HEK293 (cell line): Measurements from ENCODE around the gene CECR2.

Experiments used
- CTCF ChIA-PET: fragments of 350-600 bp; formaldehyde crosslinking; extraction: SDS; loops from one replicate; lab custom pipeline; 2021; ENCODE audit warnings: antibody characterized with exemption; lab: Yijun Ruan, JAX
- POLR2A ChIA-PET: fragments of 300-600 bp; formaldehyde crosslinking; extraction: SDS; loops from one replicate; lab custom pipeline; 2020; ENCODE audit warnings: antibody characterized with exemption, inconsistent platforms; lab: Yijun Ruan, JAX
- H3K27ac ChIP-seq: fragments of 200-500 bp; sonication (Bioruptor generic); 2 replicates; pipeline ENCODE4 v1.5.1; 2014; ENCODE audit warnings: low read depth, low read length, control low read depth, inconsistent platforms; ENCODE audit errors: extremely low read depth
- H3K36me3 ChIP-seq, 2 experiments: fragments of 200-500 bp in 1 of 2; sonication (Bioruptor generic) in 1 of 2; 1 replicate in 1 of 2; 2 replicates in 1 of 2; pipeline ENCODE4 v1.5.1; 2014 to 2017; ENCODE audit warnings: inconsistent platforms in 2 of 2, low read length in 2 of 2; ENCODE audit not compliant: control insufficient read depth in 2 of 2, insufficient read depth in 1 of 2
- H3K4me1 ChIP-seq: fragments of 200-500 bp; sonication (Bioruptor generic); 2 replicates; pipeline ENCODE4 v1.5.1; 2014; ENCODE audit warnings: mild to moderate bottlenecking, low read length, inconsistent platforms; ENCODE audit not compliant: control insufficient read depth, insufficient read depth
- H3K4me3 ChIP-seq: 2 replicates; pipeline ENCODE4 v1.5.1; 2011; ENCODE audit warnings: low read depth, mild to moderate bottlenecking, control low read depth, low read length, moderate library complexity
- H3K9me3 ChIP-seq: fragments of 200-500 bp; sonication (Bioruptor generic); 2 replicates; pipeline ENCODE4 v1.5.1; 2014; ENCODE audit warnings: low read depth, low read length, inconsistent platforms; ENCODE audit not compliant: control insufficient read depth, insufficient read depth
- KLF10 ChIP-seq: fragments of 450-650 bp; IDR thresholded peaks from 2 replicates; pipeline ENCODE4 v1.5.1; 2018; ENCODE audit warnings: missing biosample characterization, mild to moderate bottlenecking, missing genetic modification characterization
- PRDM1 ChIP-seq: fragments of 450-650 bp; formaldehyde crosslinking; IDR thresholded peaks from 2 replicates; pipeline ENCODE4; 2016; ENCODE audit warnings: missing biosample characterization, missing genetic modification characterization
- PRDM2 ChIP-seq: fragments of 450-650 bp; formaldehyde crosslinking; IDR thresholded peaks from 2 replicates; pipeline ENCODE4 v1.5.1; 2016; ENCODE audit warnings: missing biosample characterization, missing genetic modification characterization, borderline replicate concordance
- SCRT2 ChIP-seq: fragments of 450-650 bp; formaldehyde crosslinking; IDR thresholded peaks from 2 replicates; pipeline ENCODE4 v1.5.1; 2016; ENCODE audit warnings: missing biosample characterization, missing genetic modification characterization
- TRIM28 ChIP-seq: IDR thresholded peaks from 2 replicates; pipeline ENCODE4 v1.6.1; 2011; ENCODE audit warnings: low read length, control low read depth, borderline replicate concordance
- YY2 ChIP-seq: fragments of 450-650 bp; formaldehyde crosslinking; IDR thresholded peaks from 2 replicates; pipeline ENCODE4 v1.5.1; 2016; ENCODE audit warnings: missing biosample characterization, missing genetic modification characterization
- ZBTB17 ChIP-seq: fragments of 450-650 bp; formaldehyde crosslinking; IDR thresholded peaks from 2 replicates; pipeline ENCODE4 v1.5.1; 2016; ENCODE audit warnings: missing biosample characterization, missing genetic modification characterization
- ZFHX2 ChIP-seq: fragments of 450-650 bp; formaldehyde crosslinking; conservative IDR thresholded peaks from 2 replicates; pipeline ENCODE4 v1.5.1; 2016; ENCODE audit warnings: missing biosample characterization, missing genetic modification characterization
- ZNF211 ChIP-seq: fragments of 450-650 bp; formaldehyde crosslinking; IDR thresholded peaks from 2 replicates; pipeline ENCODE4 v1.5.1; 2016; ENCODE audit warnings: low read depth, missing biosample characterization, missing genetic modification characterization
- ZNF280C ChIP-seq: fragments of 450-650 bp; formaldehyde crosslinking; IDR thresholded peaks from 2 replicates; pipeline ENCODE4 v1.5.1; 2016; ENCODE audit warnings: missing biosample characterization, missing genetic modification characterization
- ZNF311 ChIP-seq: fragments of 450-650 bp; formaldehyde crosslinking; IDR thresholded peaks from 2 replicates; pipeline ENCODE4 v1.5.1; 2017; ENCODE audit warnings: missing biosample characterization, missing genetic modification characterization, borderline replicate concordance
- ZNF324 ChIP-seq: fragments of 450-650 bp; formaldehyde crosslinking; IDR thresholded peaks from 2 replicates; pipeline ENCODE4 v1.5.1; 2016; ENCODE audit warnings: missing biosample characterization, missing genetic modification characterization
- ZNF335 ChIP-seq: fragments of 450-650 bp; formaldehyde crosslinking; conservative IDR thresholded peaks from 2 replicates; pipeline ENCODE4 v1.5.1; 2016; ENCODE audit warnings: missing biosample characterization, missing genetic modification characterization
- ZNF366 ChIP-seq: fragments of 450-650 bp; formaldehyde crosslinking; conservative IDR thresholded peaks from 2 replicates; pipeline ENCODE4 v1.5.1; 2016; ENCODE audit warnings: missing biosample characterization, missing genetic modification characterization
- ZNF48 ChIP-seq: fragments of 450-650 bp; formaldehyde crosslinking; IDR thresholded peaks from 2 replicates; pipeline ENCODE4 v1.5.1; 2016; ENCODE audit warnings: missing biosample characterization, missing genetic modification characterization
- ZNF555 ChIP-seq: fragments of 450-650 bp; formaldehyde crosslinking; conservative IDR thresholded peaks from 2 replicates; pipeline ENCODE4 v1.5.1; 2017; ENCODE audit warnings: missing biosample characterization, mild to moderate bottlenecking, missing genetic modification characterization, inconsistent platforms
- ZNF580 ChIP-seq: fragments of 450-650 bp; formaldehyde crosslinking; IDR thresholded peaks from 2 replicates; pipeline ENCODE4 v1.5.1; 2016; ENCODE audit warnings: missing biosample characterization, missing genetic modification characterization
- ZNF654 ChIP-seq: fragments of 450-650 bp; formaldehyde crosslinking; IDR thresholded peaks from 2 replicates; pipeline ENCODE4 v1.5.1; 2016; ENCODE audit warnings: low read depth, missing biosample characterization, missing genetic modification characterization
- ZSCAN23 ChIP-seq: fragments of 450-650 bp; formaldehyde crosslinking; IDR thresholded peaks from 2 replicates; pipeline ENCODE4 v1.5.1; 2016; ENCODE audit warnings: missing biosample characterization, missing genetic modification characterization

The CECR2 gene

GRCh38 chr22:17486313-17486712 is 117.1 kb downstream of the CECR2 start:
- ChIA-PET CTCF (interaction anchor here (0.7 to 1.3 kb wide), 3 partner anchors 313 to 315 kb away, joined by 3 to 5 read pairs (median 4); no protein-coding TSS in a partner anchor), POLR2A (no interaction called here)

DNA sequence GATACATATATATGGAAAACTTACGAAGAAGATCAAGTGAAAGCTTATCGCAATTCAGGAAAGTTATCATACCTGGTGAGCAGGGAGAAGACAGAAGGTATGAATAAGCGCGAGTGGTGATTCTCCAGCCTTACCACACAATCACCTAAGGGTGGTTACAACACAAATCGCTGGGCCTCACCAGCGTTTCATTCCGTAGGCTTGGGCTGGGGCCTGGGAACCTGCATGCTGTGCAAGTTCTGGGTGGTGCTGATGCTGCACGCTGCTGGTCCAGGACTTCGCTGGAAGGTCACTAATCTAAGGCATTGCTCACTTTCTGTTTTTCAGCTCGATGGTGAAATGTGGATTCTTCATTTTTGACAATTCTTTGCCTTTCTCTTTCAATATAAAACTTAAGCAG is 117.5 kb downstream of the CECR2 start:
- ChIA-PET CTCF (interaction anchor here (0.6 to 1.3 kb wide), 2 partner anchors 97 to 314 kb away, joined by 4 to 5 read pairs; no protein-coding TSS in a partner anchor), POLR2A (no interaction called here)
- H3K27ac ChIP-seq = no peak overlapping the region
- TF ChIP-seq PRDM1 (tag by site-specific recombination) (peak; percentile 39), TRIM28 (no peak)
- H3K36me3 ChIP-seq = peaks cover 4 to 6% of the 10 kb centered on the region in 2 experiments; a peak in 2 of 3 replicates
- H3K4me3 ChIP-seq = no peak overlapping the region
- H3K4me1 ChIP-seq = no peaks in the 10 kb centered on the region
- no peaks in the 10 kb centered on the region for H3K9me3 ChIP-seq

More at GRCh38 chr22:17486313-17486712, 117.1 kb downstream of the CECR2 start:
- no peak overlapping the region for H3K27ac ChIP-seq
- TF ChIP-seq PRDM2 (tag by site-specific recombination) (no peak), KLF10 (peak; percentile 62; the same call in 1 of the 2 replicates), ZNF335 (no peak), YY2 (tag by site-specific recombination) (no peak), ZNF211 (tag by site-specific recombination) (no peak), ZSCAN23 (tag by site-specific recombination) (no peak)
- H3K9me3 ChIP-seq = no peaks in the 10 kb centered on the region
- H3K36me3 ChIP-seq = peaks cover 4 to 6% of the 10 kb centered on the region in 2 experiments; a peak in 2 of 3 replicates
- no peak overlapping the region for H3K4me3 ChIP-seq
- no peaks in the 10 kb centered on the region for H3K4me1 ChIP-seq

DNA sequence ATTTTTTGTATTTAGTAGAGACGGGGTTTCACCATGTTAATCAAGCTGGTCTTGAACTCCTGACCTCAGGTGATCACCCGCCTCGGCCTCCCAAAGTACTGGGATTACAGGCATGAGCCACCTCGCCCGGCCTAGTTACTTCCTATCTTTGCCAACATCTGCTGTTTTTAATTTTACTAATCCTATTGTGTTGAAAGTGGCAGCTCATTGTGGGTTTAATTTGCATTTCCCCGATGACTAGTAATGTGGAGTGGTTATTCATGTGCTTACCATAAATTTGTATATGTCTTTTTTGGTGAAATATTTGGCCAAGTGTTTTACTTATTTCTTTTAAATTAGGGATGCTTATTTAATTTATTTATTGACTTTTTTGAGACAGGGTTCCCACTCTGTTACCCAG is 119.8 kb downstream of the CECR2 start:
- Histone ChIP-seq H3K4me3 (no peak overlapping the region), H3K36me3 (peaks cover 2 to 4% of the 10 kb centered on the region in 2 experiments; a peak in 2 of 3 replicates), H3K4me1 (no peaks in the 10 kb centered on the region)
- CTCF ChIA-PET = interaction anchor here (0.8 to 1.2 kb wide), 2 partner anchors 10 to 317 kb away, joined by 3 to 6 read pairs; no protein-coding TSS in a partner anchor
- POLR2A ChIA-PET = no interaction called here
- TF ChIP-seq ZFHX2 (tag by site-specific recombination) = no peak
- TF ChIP-seq, all 188 proteins: peak for 0
- H3K27ac ChIP-seq = no peak overlapping the region
- no peaks in the 10 kb centered on the region for H3K9me3 ChIP-seq

GRCh38 chr22:17491090-17491640 is 121.9 kb downstream of the CECR2 start:
- no peak overlapping the region for H3K27ac ChIP-seq
- no peaks in the 10 kb centered on the region for H3K9me3 ChIP-seq
- peaks cover 0 to 4% of the 10 kb centered on the region in 2 experiments; a peak in 1 of 3 replicates for H3K36me3 ChIP-seq
- no peaks in the 10 kb centered on the region for H3K4me1 ChIP-seq
- ChIA-PET POLR2A (no interaction called here), CTCF (interaction anchor here (0.6 to 0.9 kb wide), 2 partner anchors 11 to 320 kb away, joined by 3 read pairs; no protein-coding TSS in a partner anchor)
- no peak overlapping the region for H3K4me3 ChIP-seq
- TF ChIP-seq ZNF555 (tag by site-specific recombination) (no peak), ZNF324 (tag by site-specific recombination) (no peak), ZNF48 (tag by site-specific recombination) (no peak), ZNF280C (tag by site-specific recombination) (no peak), ZNF654 (tag by site-specific recombination) (no peak), SCRT2 (tag by site-specific recombination) (no peak), ZNF366 (tag by site-specific recombination) (no peak), ZBTB17 (no peak), ZNF311 (no peak), ZNF580 (no peak)
